ENCODE data around the gene FTO. TPM values are rescaled to one million over a fixed set of nuclear protein-coding genes. Genes with fewer than 3 reads are reported as not detected.

The FTO gene
- total and polyA plus RNA-seq, 2 of the 8 experiments (the other 6 are each of a cell fraction or from before 2014, with no cell fraction given) = 34.5 to 59.8 TPM

GRCh38 chr16:53925526-53925925 lies 221.6 kb downstream of the FTO start:
- Histone ChIP-seq H3K9me3 (ENCODE audit: insufficient read depth in 2 of 2, low read depth in 1 of 2, low read length in 1 of 2) (no peaks in the 10 kb centered on the region), H3K4me1 (replicated peaks in 1 of 4; ENCODE audit: control insufficient read depth in 3 of 4, insufficient read depth in 4 of 4, low read length in 3 of 4) (peaks cover 0 to 4% (median 0%) of the 10 kb centered on the region in 4 experiments; a peak in 1 of 7 replicates), H3K4me3 (ENCODE audit: extremely low read depth in 1 of 4, insufficient read depth in 2 of 4, low read depth in 3 of 4, low read length in 4 of 4) (no peak overlapping the region), H3K36me3 (ENCODE audit: control insufficient read depth in 2 of 4, insufficient read depth in 4 of 4, low read length in 3 of 4) (no peaks in the 10 kb centered on the region), H4K20me1 (replicated peaks in 1 of 2; ENCODE audit: control insufficient read depth in 1 of 2, insufficient read depth in 2 of 2, low read length in 2 of 2) (no peaks in the 10 kb centered on the region), H3K23me2 (ENCODE audit: low read depth, low read length) (no peaks in the 10 kb centered on the region), H4K5ac (ENCODE audit: insufficient read length, low read depth, low read length) (no peak overlapping the region), H3K14ac (ENCODE audit: insufficient read length) (no peak overlapping the region), H3K23ac (ENCODE audit: insufficient read length) (no peak overlapping the region), H3K4ac (replicated peaks; ENCODE audit: insufficient read length, low read depth, low read length) (no peak overlapping the region), H2BK20ac (ENCODE audit: low read length) (no peak overlapping the region), H2AFZ (ENCODE audit: low read length) (no peak overlapping the region), H2BK5ac (ENCODE audit: low read depth, low read length) (no peak overlapping the region), H3K79me1 (ENCODE audit: low read depth, low read length) (no peaks in the 10 kb centered on the region), H3K56ac (replicated peaks; ENCODE audit: insufficient read length, low read depth, low read length) (no peak overlapping the region), H2AK5ac (ENCODE audit: low read depth, low read length) (no peak overlapping the region), H3K27me3 (replicated peaks in 1 of 4; ENCODE audit: control insufficient read depth in 3 of 4, extremely low read depth in 1 of 4, insufficient read depth in 3 of 4, low read length in 3 of 4) (no peaks in the 10 kb centered on the region), H3K9ac (replicated peaks in 1 of 4; ENCODE audit: extremely low read depth in 1 of 4, low read depth in 3 of 4, low read length in 3 of 4) (no peak overlapping the region), H2BK12ac (ENCODE audit: low read depth, low read length) (no peak overlapping the region), H3K27ac (ENCODE audit: low read depth, low read length) (no peak overlapping the region), H3K4me2 (ENCODE audit: insufficient read depth in 1 of 2, low read depth in 2 of 2, low read length in 2 of 2) (no peak overlapping the region), H3K18ac (ENCODE audit: extremely low read depth, low read length) (no peak overlapping the region), H4K91ac (replicated peaks; ENCODE audit: insufficient read length, low read length) (no peak overlapping the region), H2BK15ac (ENCODE audit: low read length) (no peak overlapping the region), H2BK120ac (replicated peaks; ENCODE audit: low read depth, low read length) (no peak overlapping the region), H3K79me2 (ENCODE audit: control insufficient read depth in 1 of 2, insufficient read depth in 2 of 2, low read length in 2 of 2) (no peaks in the 10 kb centered on the region), H4K8ac (ENCODE audit: extremely low read depth, insufficient read depth, low read length) (no peak overlapping the region)
- WGBS, 2 experiments (ENCODE audit: extremely low coverage in 1 of 2, insufficient coverage in 1 of 2, insufficient read length in 1 of 2, insufficient replicate concordance in 2 of 2, low coverage in 1 of 2, low lambda C conversion rate in 2 of 2, missing lambda C conversion rate in 1 of 2) = 91% methylated on average over 3 of the region's 3 CpGs; no CpG with 5 or more reads in 1 of the 2 experiments
- ChIA-PET POLR2A (ENCODE audit: partially characterized antibody) (no interaction called here), CTCF (ENCODE audit: partially characterized antibody) (interaction anchor here (1.2 kb wide), 1 partner anchor 22 kb away, joined by 3 read pairs; no protein-coding TSS in a partner anchor)
- no peak for FAIRE-seq
- DNase-seq (ENCODE audit: low read depth in 1 of 2, low spot score in 2 of 2) = no peak
- TF ChIP-seq TEAD4 (IDR thresholded peaks at IDR 0.05; ENCODE audit: low read depth, low read length) (no peak), EGR1 (IDR thresholded peaks at IDR 0.05; ENCODE audit: borderline replicate concordance, low read depth, low read length) (no peak), ASH2L (IDR thresholded peaks at IDR 0.05; ENCODE audit: low read length) (no peak), TBP (IDR thresholded peaks at IDR 0.05; ENCODE audit: low read depth, low read length) (no peak), ATF2 (IDR thresholded peaks at IDR 0.05; ENCODE audit: low read length) (no peak), MAX (IDR thresholded peaks at IDR 0.05) (no peak), PHF8 (conservative IDR thresholded peaks at IDR 0.05; ENCODE audit: low read depth, low read length) (no peak), HDAC6 (IDR thresholded peaks at IDR 0.05; ENCODE audit: low read depth, low read length) (no peak), YY1 (IDR thresholded peaks at IDR 0.05; ENCODE audit: low read depth, low read length) (no peak), RXRA (IDR thresholded peaks at IDR 0.05; ENCODE audit: insufficient read depth, low read depth, low read length) (no peak), USF2 (IDR thresholded peaks at IDR 0.05; ENCODE audit: low read length) (no peak), FOSL1 (IDR thresholded peaks at IDR 0.05; ENCODE audit: insufficient read depth, low read depth, low read length) (no peak)

All from H1 (cell line).